ENCODE data around the gene NDFIP1. TPM values are rescaled to one million over a fixed set of nuclear protein-coding genes. Genes with fewer than 3 reads are reported as not detected.

NDFIP1 gene
- total RNA-seq, 1 experiment from 2014 or later = 26.6 TPM

GRCh38 chr5:142183561-142183960 is 75.0 kb downstream of the NDFIP1 start:
- no peak overlapping the region for H2BK120ac ChIP-seq (ENCODE audit: low read depth, low read length, poor library complexity, severe bottlenecking)
- WGBS (ENCODE audit: extremely low coverage, insufficient read length, low lambda C conversion rate) = no CpG with 5 or more reads among the region's 8 CpGs
- Mint-ChIP-seq H3K27ac (peak overlapping the region in 1 of 3 experiments; percentile 70; a peak in 1 of 7 replicates), H3K27me3 (ENCODE audit: low read depth) (no peaks in the 10 kb centered on the region), H3K4me1 (peaks cover 37 to 42% of the 10 kb centered on the region in 2 experiments), H3K4me3 (no peak overlapping the region), H3K9me3 (no peaks in the 10 kb centered on the region), H3K36me3 (ENCODE audit: insufficient read depth in 1 of 3, low read depth in 3 of 3) (peaks cover 0 to 1% (median 0%) of the 10 kb centered on the region in 3 experiments; a peak in 1 of 7 replicates)
- H4K5ac ChIP-seq (ENCODE audit: insufficient read length, low read depth, low read length) = no peak overlapping the region
- no peak overlapping the region for H2BK5ac ChIP-seq (ENCODE audit: insufficient read length, low read length)
- no peaks in the 10 kb centered on the region for H3K4me1 ChIP-seq (ENCODE audit: insufficient read depth, low read length)
- no peak overlapping the region for H3K27ac ChIP-seq (ENCODE audit: insufficient read length, low read depth, low read length)
- H2AFZ ChIP-seq (ENCODE audit: low read length) = no peak overlapping the region
- no peak overlapping the region for H3K4ac ChIP-seq (ENCODE audit: low read depth, low read length)
- H3K9me3 ChIP-seq (ENCODE audit: control insufficient read depth, low read depth, low read length) = no peaks in the 10 kb centered on the region
- H3K9ac ChIP-seq (ENCODE audit: extremely low read depth, insufficient read length, low read length) = no peak overlapping the region
- no peak overlapping the region for H3T11ph ChIP-seq (ENCODE audit: low read length)
- H4K91ac ChIP-seq (ENCODE audit: insufficient read length, low read depth, low read length) = no peak overlapping the region
- no peak overlapping the region for H2AK5ac ChIP-seq (ENCODE audit: insufficient read length, low read length)
- no peak overlapping the region for H2BK15ac ChIP-seq (ENCODE audit: low read depth, low read length)
- no peak overlapping the region for H4K8ac ChIP-seq (replicated peaks; ENCODE audit: insufficient read length, low read depth, low read length)
- no peaks in the 10 kb centered on the region; the same call in 1 of the 2 replicates for H3K27me3 ChIP-seq (ENCODE audit: insufficient read depth, low read length)
- no peaks in the 10 kb centered on the region for H3K79me1 ChIP-seq (ENCODE audit: insufficient read depth, low read depth, low read length, poor library complexity, severe bottlenecking)
- no peak overlapping the region for H3K18ac ChIP-seq (ENCODE audit: insufficient read length, low read depth, low read length)
- H3K79me2 ChIP-seq (ENCODE audit: insufficient read depth, low read length) = no peaks in the 10 kb centered on the region
- H3K23me2 ChIP-seq (ENCODE audit: insufficient read length, low read depth, low read length, poor library complexity, severe bottlenecking) = no peaks in the 10 kb centered on the region
- DNase-seq = no peak
- no peak for TF ChIP-seq CTCF (conservative IDR thresholded peaks at IDR 0.05)
- no peak overlapping the region for H3K14ac ChIP-seq (ENCODE audit: insufficient read depth, low read length)
- H2BK20ac ChIP-seq (ENCODE audit: low read depth, low read length, poor library complexity, severe bottlenecking) = no peak overlapping the region
- H3K23ac ChIP-seq (ENCODE audit: insufficient read length, low read depth, low read length) = no peak overlapping the region
- H3K4me2 ChIP-seq (ENCODE audit: insufficient read depth, insufficient read length, low read length) = no peak overlapping the region
- no peak overlapping the region for H3K56ac ChIP-seq (ENCODE audit: insufficient read length, low read depth, low read length)
- H2BK12ac ChIP-seq (ENCODE audit: insufficient read length, low read depth, low read length) = no peak overlapping the region
- no peaks in the 10 kb centered on the region for H4K20me1 ChIP-seq (ENCODE audit: control insufficient read depth, insufficient read depth, insufficient read length)

Data from H9 (cell line).